ENCODE results near the gene ARPC1B. TPM values are rescaled to one million over a fixed set of nuclear protein-coding genes. Genes with fewer than 3 reads are reported as not detected.
"Not testable (repeated sequence)": the region's sequence is repeated elsewhere in the genome, so short reads cannot be mapped to it uniquely, and the experiment has no call there.

The ARPC1B gene
- polyA plus RNA-seq, 1 of the 3 experiments (the other 2 are of a cell fraction): 836 TPM

- Histone ChIP-seq H4K20me1 (ENCODE audit: insufficient read depth) (peaks cover 82% of the 10 kb centered on the region), H3K9ac (0 out of 2 replicates have a peak overlapping the region, but pooled peaks have one; percentile 1), H3K9me3 (no peaks in the 10 kb centered on the region), H3K36me3 (replicated peaks in 1 of 2; ENCODE audit: control insufficient read depth in 1 of 2, insufficient read depth in 2 of 2, low read length in 1 of 2) (peaks cover 0 to 37% of the 10 kb centered on the region in 2 experiments), H3K79me2 (ENCODE audit: insufficient read depth) (peaks cover 96% of the 10 kb centered on the region), H3F3A (replicated peaks; ENCODE audit: insufficient read depth) (peaks cover 27% of the 10 kb centered on the region), H3K4me2 (peak overlapping the region; percentile 56), H3K27ac (ENCODE audit: low read depth in 2 of 2, low read length in 1 of 2) (peak overlapping the region in 1 of 2 experiments; percentile 52; a peak in 2 of 4 replicates), H3K4me1 (ENCODE audit: control insufficient read depth in 1 of 2, insufficient read depth in 2 of 2, low read depth in 1 of 2, low read length in 1 of 2) (peaks cover 23 to 27% of the 10 kb centered on the region in 2 experiments; a peak in 2 of 4 replicates), H3K4me3 (ENCODE audit: low read depth in 2 of 2, low read length in 1 of 2) (no peak overlapping the region), H3K27me3 (ENCODE audit: insufficient read depth) (no peaks in the 10 kb centered on the region), H2AFZ (ENCODE audit: low read depth) (no peak overlapping the region), H3K9me2 (no peaks in the 10 kb centered on the region)
- WGBS (ENCODE audit: low lambda C conversion rate): 67% methylated on average over 7 of the region's 7 CpGs
- TF ChIP-seq TAF1 (IDR thresholded peaks at IDR 0.05; ENCODE audit: borderline replicate concordance, low read depth, low read length) (no peak), JUND (IDR thresholded peaks at IDR 0.05) (no peak), RAD21 (IDR thresholded peaks at IDR 0.05; ENCODE audit: low read length) (no peak), CHD2 (IDR thresholded peaks at IDR 0.05; ENCODE audit: low read length, partially characterized antibody) (no peak)
- TF ChIP-seq, protein P1, sequence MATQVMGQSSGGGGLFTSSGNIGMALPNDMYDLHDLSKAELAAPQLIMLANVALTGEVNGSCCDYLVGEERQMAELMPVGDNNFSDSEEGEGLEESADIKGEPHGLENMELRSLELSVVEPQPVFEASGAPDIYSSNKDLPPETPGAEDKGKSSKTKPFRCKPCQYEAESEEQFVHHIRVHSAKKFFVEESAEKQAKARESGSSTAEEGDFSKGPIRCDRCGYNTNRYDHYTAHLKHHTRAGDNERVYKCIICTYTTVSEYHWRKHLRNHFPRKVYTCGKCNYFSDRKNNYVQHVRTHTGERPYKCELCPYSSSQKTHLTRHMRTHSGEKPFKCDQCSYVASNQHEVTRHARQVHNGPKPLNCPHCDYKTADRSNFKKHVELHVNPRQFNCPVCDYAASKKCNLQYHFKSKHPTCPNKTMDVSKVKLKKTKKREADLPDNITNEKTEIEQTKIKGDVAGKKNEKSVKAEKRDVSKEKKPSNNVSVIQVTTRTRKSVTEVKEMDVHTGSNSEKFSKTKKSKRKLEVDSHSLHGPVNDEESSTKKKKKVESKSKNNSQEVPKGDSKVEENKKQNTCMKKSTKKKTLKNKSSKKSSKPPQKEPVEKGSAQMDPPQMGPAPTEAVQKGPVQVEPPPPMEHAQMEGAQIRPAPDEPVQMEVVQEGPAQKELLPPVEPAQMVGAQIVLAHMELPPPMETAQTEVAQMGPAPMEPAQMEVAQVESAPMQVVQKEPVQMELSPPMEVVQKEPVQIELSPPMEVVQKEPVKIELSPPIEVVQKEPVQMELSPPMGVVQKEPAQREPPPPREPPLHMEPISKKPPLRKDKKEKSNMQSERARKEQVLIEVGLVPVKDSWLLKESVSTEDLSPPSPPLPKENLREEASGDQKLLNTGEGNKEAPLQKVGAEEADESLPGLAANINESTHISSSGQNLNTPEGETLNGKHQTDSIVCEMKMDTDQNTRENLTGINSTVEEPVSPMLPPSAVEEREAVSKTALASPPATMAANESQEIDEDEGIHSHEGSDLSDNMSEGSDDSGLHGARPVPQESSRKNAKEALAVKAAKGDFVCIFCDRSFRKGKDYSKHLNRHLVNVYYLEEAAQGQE (IDR thresholded peaks at IDR 0.05; ENCODE audit: low read depth, low read length): no peak
- TF ChIP-seq, protein P2, sequence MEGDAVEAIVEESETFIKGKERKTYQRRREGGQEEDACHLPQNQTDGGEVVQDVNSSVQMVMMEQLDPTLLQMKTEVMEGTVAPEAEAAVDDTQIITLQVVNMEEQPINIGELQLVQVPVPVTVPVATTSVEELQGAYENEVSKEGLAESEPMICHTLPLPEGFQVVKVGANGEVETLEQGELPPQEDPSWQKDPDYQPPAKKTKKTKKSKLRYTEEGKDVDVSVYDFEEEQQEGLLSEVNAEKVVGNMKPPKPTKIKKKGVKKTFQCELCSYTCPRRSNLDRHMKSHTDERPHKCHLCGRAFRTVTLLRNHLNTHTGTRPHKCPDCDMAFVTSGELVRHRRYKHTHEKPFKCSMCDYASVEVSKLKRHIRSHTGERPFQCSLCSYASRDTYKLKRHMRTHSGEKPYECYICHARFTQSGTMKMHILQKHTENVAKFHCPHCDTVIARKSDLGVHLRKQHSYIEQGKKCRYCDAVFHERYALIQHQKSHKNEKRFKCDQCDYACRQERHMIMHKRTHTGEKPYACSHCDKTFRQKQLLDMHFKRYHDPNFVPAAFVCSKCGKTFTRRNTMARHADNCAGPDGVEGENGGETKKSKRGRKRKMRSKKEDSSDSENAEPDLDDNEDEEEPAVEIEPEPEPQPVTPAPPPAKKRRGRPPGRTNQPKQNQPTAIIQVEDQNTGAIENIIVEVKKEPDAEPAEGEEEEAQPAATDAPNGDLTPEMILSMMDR (IDR thresholded peaks at IDR 0.05): no peak
- DNase-seq: no peak
- ChIA-PET POLR2A (no interaction called here), CTCF (interaction anchor here (1.4 kb wide), 1 partner anchor 13 kb away, joined by 5 read pairs; no protein-coding TSS in a partner anchor)
Measured at GRCh38 chr7:99379043-99379577, 4.6 kb downstream of the ARPC1B start.

- H3K9me2 ChIP-seq; H3K4me3 ChIP-seq (ENCODE audit: low read depth in 2 of 2, low read length in 1 of 2); H3K27me3 ChIP-seq (ENCODE audit: insufficient read depth); POLR2A ChIA-PET; H2AFZ ChIP-seq (ENCODE audit: low read depth); CTCF ChIA-PET; H3K9me3 ChIP-seq; DNase-seq: not testable (repeated sequence)
- Histone ChIP-seq H3K4me2 (peak overlapping the region; percentile 56), H3K9ac (0 out of 2 replicates have a peak overlapping the region, but pooled peaks have one; percentile 1), H3K27ac (ENCODE audit: low read depth in 2 of 2, low read length in 1 of 2) (peak overlapping the region in 1 of 2 experiments; percentile 52; a peak in 3 of 4 replicates), H3F3A (replicated peaks; ENCODE audit: insufficient read depth) (peaks cover 27% of the 10 kb centered on the region), H3K36me3 (replicated peaks in 1 of 2; ENCODE audit: control insufficient read depth in 1 of 2, insufficient read depth in 2 of 2, low read length in 1 of 2) (peaks cover 0 to 37% of the 10 kb centered on the region in 2 experiments), H3K79me2 (ENCODE audit: insufficient read depth) (peaks cover 100% of the 10 kb centered on the region), H4K20me1 (ENCODE audit: insufficient read depth) (peaks cover 87% of the 10 kb centered on the region), H3K4me1 (ENCODE audit: control insufficient read depth in 1 of 2, insufficient read depth in 2 of 2, low read depth in 1 of 2, low read length in 1 of 2) (peaks cover 23 to 27% of the 10 kb centered on the region in 2 experiments; a peak in 2 of 4 replicates)
- 90% methylated on average over 7 of the region's 7 CpGs for WGBS (ENCODE audit: low lambda C conversion rate)
Measured at GRCh38 chr7:99379693-99380031, 5.1 kb downstream of the ARPC1B start.

Data from SK-N-SH (cell line).